GM12878 (cell line): ENCODE measurements around the gene PPP2R1A.

Source experiments
- ETV6 ChIP-seq, 2 experiments: fragments of 450-650 bp in 1 of 2; IDR thresholded peaks in 1 of 2; conservative IDR thresholded peaks in 1 of 2; 2 replicates each; pipeline ENCODE4 v1.6.1; 2014; ENCODE audit warnings: antibody characterized with exemption in 1 of 2, borderline replicate concordance in 1 of 2, low read depth in 1 of 2, mild to moderate bottlenecking in 1 of 2, moderate library complexity in 1 of 2
- EZH2 ChIP-seq: IDR thresholded peaks from 2 replicates; pipeline ENCODE4 v1.6.1; 2012; ENCODE audit warnings: low read depth, mild to moderate bottlenecking, control low read depth, inconsistent platforms, low read length, borderline replicate concordance; ENCODE audit not compliant: control insufficient read depth
- FOXM1 ChIP-seq: IDR thresholded peaks from 2 replicates; pipeline ENCODE4 v1.6.1; 2012; ENCODE audit warnings: low read depth, mild to moderate bottlenecking, inconsistent platforms, low read length, moderate library complexity
- MEF2A ChIP-seq: IDR thresholded peaks from 2 replicates; pipeline ENCODE4 v1.6.1; 2011; ENCODE audit warnings: low read depth, mild to moderate bottlenecking, low read length, moderate library complexity; ENCODE audit not compliant: insufficient read depth
- NFYB ChIP-seq: IDR thresholded peaks from 2 replicates; pipeline ENCODE4 v1.6.1; 2011; ENCODE audit warnings: low read depth, mild to moderate bottlenecking, low read length, improper control_type of control experiment, moderate library complexity; ENCODE audit not compliant: insufficient read depth
- NR2C1 ChIP-seq: fragments of 450-650 bp; IDR thresholded peaks from 2 replicates; pipeline ENCODE4 v1.6.1; 2017; ENCODE audit warnings: antibody characterized with exemption, mild to moderate bottlenecking, moderate library complexity
- POLR2A ChIP-seq: IDR thresholded peaks from 2 replicates; pipeline ENCODE4 v1.6.1; 2011; ENCODE audit warnings: low read depth, mild to moderate bottlenecking, low read length
- RAD21 ChIP-seq: IDR thresholded peaks from 2 replicates; pipeline ENCODE4 v1.6.1; 2011; ENCODE audit warnings: mild to moderate bottlenecking, low read depth, low read length, moderate library complexity; ENCODE audit not compliant: insufficient read depth
- ZNF274 ChIP-seq: IDR thresholded peaks from one replicate; pipeline ENCODE4 v1.8.0; 2011; ENCODE audit not compliant: insufficient read length, insufficient read depth
- TF ChIP-seq, protein P1 (sequence below): IDR thresholded peaks from 2 replicates; pipeline ENCODE4 v1.6.1; 2012; ENCODE audit warnings: low read depth, low read length, improper control_type of control experiment
- TF ChIP-seq, protein P2 (sequence below), 3 experiments: IDR thresholded peaks in 2 of 3; conservative IDR thresholded peaks in 1 of 3; 2 replicates each; pipeline ENCODE4 v1.5.1; 2011; ENCODE audit warnings: low read depth in 3 of 3, low read length in 3 of 3, mild to moderate bottlenecking in 3 of 3, control low read depth in 2 of 3, moderate library complexity in 2 of 3, inconsistent platforms in 1 of 3, mixed read lengths in 1 of 3; ENCODE audit not compliant: control insufficient read depth in 2 of 3, insufficient read depth in 1 of 3; ENCODE audit errors: extremely low read depth in 1 of 3
- TF ChIP-seq, protein P3 (sequence below): IDR thresholded peaks from 2 replicates; pipeline ENCODE4 v1.6.1; 2012; ENCODE audit warnings: mild to moderate bottlenecking, low read depth, low read length

DNA sequence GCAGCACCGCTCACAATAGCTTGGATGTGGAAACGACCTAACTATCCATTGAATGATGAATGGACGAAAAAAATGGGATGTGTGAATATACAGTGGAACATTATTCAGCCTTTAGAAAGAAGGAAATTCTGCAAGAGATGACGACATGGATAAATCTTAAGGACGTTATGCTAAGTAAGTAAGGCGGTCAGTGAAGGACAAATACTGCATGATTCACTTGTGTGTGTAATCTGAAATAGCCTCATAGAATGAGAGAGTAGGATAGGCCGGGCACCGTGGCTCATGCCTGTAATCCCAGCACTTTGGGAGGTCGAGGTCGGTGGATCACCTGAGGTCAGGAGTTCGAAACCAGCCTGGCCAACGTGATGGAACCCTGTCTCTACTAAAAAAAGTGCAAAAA lies 54.2 kb downstream of the PPP2R1A start:
- TF ChIP-seq NR2C1 (no peak), ZNF274 (no peak), POLR2A (no peak), ETV6 (conservative IDR thresholded peaks at IDR 0.05 in 1 of 2, IDR thresholded peaks at IDR 0.05 in 1 of 2; ENCODE audit: borderline replicate concordance in 1 of 2, low read depth in 1 of 2) (no peak), NFYB (no peak), EZH2 (no peak), MEF2A (no peak), RAD21 (no peak), FOXM1 (no peak)
- TF ChIP-seq, protein P1, sequence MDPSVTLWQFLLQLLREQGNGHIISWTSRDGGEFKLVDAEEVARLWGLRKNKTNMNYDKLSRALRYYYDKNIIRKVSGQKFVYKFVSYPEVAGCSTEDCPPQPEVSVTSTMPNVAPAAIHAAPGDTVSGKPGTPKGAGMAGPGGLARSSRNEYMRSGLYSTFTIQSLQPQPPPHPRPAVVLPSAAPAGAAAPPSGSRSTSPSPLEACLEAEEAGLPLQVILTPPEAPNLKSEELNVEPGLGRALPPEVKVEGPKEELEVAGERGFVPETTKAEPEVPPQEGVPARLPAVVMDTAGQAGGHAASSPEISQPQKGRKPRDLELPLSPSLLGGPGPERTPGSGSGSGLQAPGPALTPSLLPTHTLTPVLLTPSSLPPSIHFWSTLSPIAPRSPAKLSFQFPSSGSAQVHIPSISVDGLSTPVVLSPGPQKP, result no peak
- TF ChIP-seq, protein P2, sequence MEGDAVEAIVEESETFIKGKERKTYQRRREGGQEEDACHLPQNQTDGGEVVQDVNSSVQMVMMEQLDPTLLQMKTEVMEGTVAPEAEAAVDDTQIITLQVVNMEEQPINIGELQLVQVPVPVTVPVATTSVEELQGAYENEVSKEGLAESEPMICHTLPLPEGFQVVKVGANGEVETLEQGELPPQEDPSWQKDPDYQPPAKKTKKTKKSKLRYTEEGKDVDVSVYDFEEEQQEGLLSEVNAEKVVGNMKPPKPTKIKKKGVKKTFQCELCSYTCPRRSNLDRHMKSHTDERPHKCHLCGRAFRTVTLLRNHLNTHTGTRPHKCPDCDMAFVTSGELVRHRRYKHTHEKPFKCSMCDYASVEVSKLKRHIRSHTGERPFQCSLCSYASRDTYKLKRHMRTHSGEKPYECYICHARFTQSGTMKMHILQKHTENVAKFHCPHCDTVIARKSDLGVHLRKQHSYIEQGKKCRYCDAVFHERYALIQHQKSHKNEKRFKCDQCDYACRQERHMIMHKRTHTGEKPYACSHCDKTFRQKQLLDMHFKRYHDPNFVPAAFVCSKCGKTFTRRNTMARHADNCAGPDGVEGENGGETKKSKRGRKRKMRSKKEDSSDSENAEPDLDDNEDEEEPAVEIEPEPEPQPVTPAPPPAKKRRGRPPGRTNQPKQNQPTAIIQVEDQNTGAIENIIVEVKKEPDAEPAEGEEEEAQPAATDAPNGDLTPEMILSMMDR (IDR thresholded peaks at IDR 0.05 in 2 of 3, conservative IDR thresholded peaks at IDR 0.05 in 1 of 3; ENCODE audit: control insufficient read depth in 2 of 3, extremely low read depth in 1 of 3, insufficient read depth in 1 of 3, low read depth in 3 of 3, low read length in 3 of 3), result no peak
- TF ChIP-seq, protein P3, sequence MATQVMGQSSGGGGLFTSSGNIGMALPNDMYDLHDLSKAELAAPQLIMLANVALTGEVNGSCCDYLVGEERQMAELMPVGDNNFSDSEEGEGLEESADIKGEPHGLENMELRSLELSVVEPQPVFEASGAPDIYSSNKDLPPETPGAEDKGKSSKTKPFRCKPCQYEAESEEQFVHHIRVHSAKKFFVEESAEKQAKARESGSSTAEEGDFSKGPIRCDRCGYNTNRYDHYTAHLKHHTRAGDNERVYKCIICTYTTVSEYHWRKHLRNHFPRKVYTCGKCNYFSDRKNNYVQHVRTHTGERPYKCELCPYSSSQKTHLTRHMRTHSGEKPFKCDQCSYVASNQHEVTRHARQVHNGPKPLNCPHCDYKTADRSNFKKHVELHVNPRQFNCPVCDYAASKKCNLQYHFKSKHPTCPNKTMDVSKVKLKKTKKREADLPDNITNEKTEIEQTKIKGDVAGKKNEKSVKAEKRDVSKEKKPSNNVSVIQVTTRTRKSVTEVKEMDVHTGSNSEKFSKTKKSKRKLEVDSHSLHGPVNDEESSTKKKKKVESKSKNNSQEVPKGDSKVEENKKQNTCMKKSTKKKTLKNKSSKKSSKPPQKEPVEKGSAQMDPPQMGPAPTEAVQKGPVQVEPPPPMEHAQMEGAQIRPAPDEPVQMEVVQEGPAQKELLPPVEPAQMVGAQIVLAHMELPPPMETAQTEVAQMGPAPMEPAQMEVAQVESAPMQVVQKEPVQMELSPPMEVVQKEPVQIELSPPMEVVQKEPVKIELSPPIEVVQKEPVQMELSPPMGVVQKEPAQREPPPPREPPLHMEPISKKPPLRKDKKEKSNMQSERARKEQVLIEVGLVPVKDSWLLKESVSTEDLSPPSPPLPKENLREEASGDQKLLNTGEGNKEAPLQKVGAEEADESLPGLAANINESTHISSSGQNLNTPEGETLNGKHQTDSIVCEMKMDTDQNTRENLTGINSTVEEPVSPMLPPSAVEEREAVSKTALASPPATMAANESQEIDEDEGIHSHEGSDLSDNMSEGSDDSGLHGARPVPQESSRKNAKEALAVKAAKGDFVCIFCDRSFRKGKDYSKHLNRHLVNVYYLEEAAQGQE, result no peak
